ENCODE measurements around the gene PHF21B. TPM values are rescaled to one million over a fixed set of nuclear protein-coding genes. Genes with fewer than 3 reads are reported as not detected.

Gene PHF21B
- total and polyA plus RNA-seq, 2 of the 8 experiments (the other 6 are each of a cell fraction or from before 2014, with no cell fraction given), result 19.3 to 68.1 TPM

DNA sequence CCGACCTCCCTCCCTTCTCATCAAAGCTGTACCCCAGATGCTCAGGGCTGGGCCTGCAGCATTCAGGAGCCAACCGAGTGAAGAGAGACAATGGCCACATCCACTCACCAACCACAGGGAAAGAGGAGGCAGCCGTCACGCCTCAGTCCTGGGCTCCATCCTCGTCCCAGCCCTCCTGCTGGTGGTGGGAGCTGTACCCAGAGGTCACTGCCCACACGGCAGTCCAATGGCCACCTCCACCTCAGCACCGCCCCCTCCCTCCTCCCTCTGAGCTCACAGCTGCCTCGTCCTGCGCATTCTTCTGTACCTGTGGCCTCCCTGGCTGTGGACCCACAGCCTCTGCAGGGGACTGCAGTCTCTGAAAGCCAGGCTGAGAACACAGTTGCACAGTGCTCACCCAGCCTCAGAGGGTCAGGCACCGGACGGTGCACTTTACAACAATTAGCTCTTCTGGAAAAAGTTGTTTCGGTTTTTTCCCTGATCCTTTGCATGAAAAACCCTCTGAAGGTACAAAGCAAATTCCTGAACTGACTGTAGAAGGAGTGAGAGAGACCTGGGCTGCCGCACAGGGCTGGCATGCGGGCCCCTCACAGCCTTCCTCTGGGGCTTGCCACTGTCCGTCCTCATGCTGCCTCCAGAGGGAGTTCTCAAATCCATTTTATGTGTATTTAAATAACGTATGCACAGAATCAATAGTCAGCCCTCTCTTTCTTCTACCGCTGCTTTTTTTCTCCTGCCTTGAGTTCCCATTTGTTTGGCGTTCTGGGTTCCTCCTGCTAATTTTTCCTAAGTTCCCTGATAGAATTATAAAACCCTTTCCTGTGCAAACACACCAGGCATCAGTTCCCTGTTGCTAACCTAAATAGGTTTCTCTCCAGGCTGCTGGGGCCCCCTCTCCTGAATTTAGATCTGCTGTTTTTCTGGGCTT, 52.7 kb downstream of the PHF21B start:
- WGBS, 2 experiments (ENCODE audit: extremely low coverage in 1 of 2, insufficient coverage in 1 of 2, insufficient read length in 1 of 2, insufficient replicate concordance in 2 of 2, low coverage in 1 of 2, low lambda C conversion rate in 2 of 2, missing lambda C conversion rate in 1 of 2), result 51% methylated on average over 18 of the region's 18 CpGs; no CpG with 5 or more reads in 1 of the 2 experiments
- H2BK12ac ChIP-seq (ENCODE audit: low read depth, low read length), result no peak overlapping the region; the same call in 1 of the 2 replicates
- ChIA-PET CTCF (ENCODE audit: partially characterized antibody) (interaction anchor here (0.8 to 5.8 kb wide), 11 partner anchors 12 to 150 kb away, joined by 3 to 36 read pairs (median 4); no protein-coding TSS in a partner anchor), POLR2A (ENCODE audit: partially characterized antibody) (interaction anchor here (0.6 to 3.0 kb wide), 6 partner anchors 10 to 51 kb away, joined by 3 to 13 read pairs (median 4); no protein-coding TSS in a partner anchor)
- peak overlapping the region; percentile 92; the same call in 1 of the 2 replicates for H2BK5ac ChIP-seq (ENCODE audit: low read depth, low read length)
- peak overlapping the region in 1 of 4 experiments; percentile 11; a peak in 1 of 8 replicates for H3K4me3 ChIP-seq (ENCODE audit: extremely low read depth in 1 of 4, insufficient read depth in 2 of 4, low read depth in 3 of 4, low read length in 4 of 4)
- peak overlapping the region; percentile 45 for H4K5ac ChIP-seq (ENCODE audit: insufficient read length, low read depth, low read length)
- peak overlapping the region; percentile 97 for H3K18ac ChIP-seq (ENCODE audit: extremely low read depth, low read length)
- H3K36me3 ChIP-seq (ENCODE audit: control insufficient read depth in 2 of 4, insufficient read depth in 4 of 4, low read length in 3 of 4), result peaks cover 0 to 6% (median 2%) of the 10 kb centered on the region in 4 experiments; a peak in 1 of 8 replicates
- H3K23ac ChIP-seq (ENCODE audit: insufficient read length), result no peak overlapping the region
- DNase-seq (ENCODE audit: low read depth in 1 of 2, low spot score in 2 of 2) (no peak), FAIRE-seq (peak; percentile 65)
- no peak overlapping the region for H3K9ac ChIP-seq (replicated peaks in 1 of 4; ENCODE audit: extremely low read depth in 1 of 4, low read depth in 3 of 4, low read length in 3 of 4)
- H2BK120ac ChIP-seq (replicated peaks; ENCODE audit: low read depth, low read length), result no peak overlapping the region
- no peaks in the 10 kb centered on the region for H3K27me3 ChIP-seq (replicated peaks in 1 of 4; ENCODE audit: control insufficient read depth in 3 of 4, extremely low read depth in 1 of 4, insufficient read depth in 3 of 4, low read length in 3 of 4)
- H3K9me3 ChIP-seq (ENCODE audit: insufficient read depth in 2 of 2, low read depth in 1 of 2, low read length in 1 of 2), result no peaks in the 10 kb centered on the region
- H4K8ac ChIP-seq (ENCODE audit: extremely low read depth, insufficient read depth, low read length), result peak overlapping the region; percentile 58; the same call in 1 of the 2 replicates
- H3K4ac ChIP-seq (replicated peaks; ENCODE audit: insufficient read length, low read depth, low read length), result peak overlapping the region; percentile 65
- peak overlapping the region; percentile 95; the same call in 1 of the 2 replicates for H2AK5ac ChIP-seq (ENCODE audit: low read depth, low read length)
- H2BK20ac ChIP-seq (ENCODE audit: low read length), result 0 out of 2 replicates have a peak overlapping the region, but pooled peaks have one; percentile 55
- H3K27ac ChIP-seq (ENCODE audit: low read depth, low read length), result peak overlapping the region; percentile 30; the same call in 1 of the 2 replicates
- H4K91ac ChIP-seq (replicated peaks; ENCODE audit: insufficient read length, low read length), result peak overlapping the region; percentile 31
- H3K79me1 ChIP-seq (ENCODE audit: low read depth, low read length), result peaks cover 10% of the 10 kb centered on the region
- peak overlapping the region; percentile 3 to 25; a peak in 2 of 4 replicates for H3K4me2 ChIP-seq (ENCODE audit: insufficient read depth in 1 of 2, low read depth in 2 of 2, low read length in 2 of 2)
- H2AFZ ChIP-seq (ENCODE audit: low read length), result no peak overlapping the region
- H3K14ac ChIP-seq (ENCODE audit: insufficient read length), result peak overlapping the region; percentile 44
- peak overlapping the region; percentile 89 for H2BK15ac ChIP-seq (ENCODE audit: low read length)
- H3K79me2 ChIP-seq (ENCODE audit: control insufficient read depth in 1 of 2, insufficient read depth in 2 of 2, low read length in 2 of 2), result peaks cover 0 to 3% of the 10 kb centered on the region in 2 experiments; a peak in 2 of 4 replicates
- H3K23me2 ChIP-seq (ENCODE audit: low read depth, low read length), result no peaks in the 10 kb centered on the region
- H3K4me1 ChIP-seq (replicated peaks in 1 of 4; ENCODE audit: control insufficient read depth in 3 of 4, insufficient read depth in 4 of 4, low read length in 3 of 4), result peaks cover 3 to 53% (median 29%) of the 10 kb centered on the region in 4 experiments
- peaks cover 2 to 16% of the 10 kb centered on the region in 2 experiments for H4K20me1 ChIP-seq (replicated peaks in 1 of 2; ENCODE audit: control insufficient read depth in 1 of 2, insufficient read depth in 2 of 2, low read length in 2 of 2)
- H3K56ac ChIP-seq (replicated peaks; ENCODE audit: insufficient read length, low read depth, low read length), result no peak overlapping the region
- no peak for TF ChIP-seq ATF2 (IDR thresholded peaks at IDR 0.05; ENCODE audit: low read length)
- no peak for TF ChIP-seq RBBP5 (IDR thresholded peaks at IDR 0.05; ENCODE audit: borderline replicate concordance, low read depth, low read length)
- TF ChIP-seq TBP (IDR thresholded peaks at IDR 0.05; ENCODE audit: low read depth, low read length), result no peak
- no peak for TF ChIP-seq KDM4A (IDR thresholded peaks at IDR 0.05; ENCODE audit: low read depth, low read length, severe bottlenecking)
- no peak for TF ChIP-seq FOSL1 (IDR thresholded peaks at IDR 0.05; ENCODE audit: insufficient read depth, low read depth, low read length)
- TF ChIP-seq SP2 (IDR thresholded peaks at IDR 0.05; ENCODE audit: low read length), result no peak
- no peak for TF ChIP-seq GABPA (IDR thresholded peaks at IDR 0.05; ENCODE audit: borderline replicate concordance, insufficient read depth, low read length)
- no peak for TF ChIP-seq SIN3A (conservative IDR thresholded peaks at IDR 0.05 in 1 of 2, IDR thresholded peaks at IDR 0.05 in 1 of 2; ENCODE audit: low read depth in 1 of 2, low read length in 2 of 2)

Data from H1 (cell line).